Fibroblast of the aortic adventitia (primary cell): Measurements from ENCODE around the gene VSTM5. TPM values are rescaled to one million over a fixed set of nuclear protein-coding genes. Genes with fewer than 3 reads are reported as not detected.
"Not testable (repeated sequence)": the region's sequence is repeated elsewhere in the genome, so short reads cannot be mapped to it uniquely, and the experiment has no call there.

Experiments
- DNase-seq: peaks from one replicate; pipeline ENCODE4 v3.0.0-alpha.2; 2010; ENCODE audit warnings: low read depth
- H3K4me3 ChIP-seq: 2 replicates; pipeline ENCODE4 v1.5.1; 2011; ENCODE audit warnings: low read depth, mild to moderate bottlenecking, control low read depth, low read length, moderate library complexity
- CTCF ChIP-seq: IDR thresholded peaks from 2 replicates; pipeline ENCODE4 v1.5.1; 2011; ENCODE audit warnings: mild to moderate bottlenecking, low read length, control low read depth, inconsistent platforms; ENCODE audit not compliant: insufficient read depth
- total RNA-seq: library from RNA; depleted of rRNA; stranded (reverse); fragments of >200 nt; gene quantifications from 2 replicates; pipeline ENCODE4 v1.2.3, GENCODE V29; 2012; ENCODE audit warnings: low replicate concordance

Gene VSTM5
- total RNA-seq, 1 donor: 0.18 TPM

GRCh38 chr11:93783765-93784144 lies 66.7 kb downstream of the VSTM5 start:
- peak overlapping the region; percentile 97 for H3K4me3 ChIP-seq
- no peak for DNase-seq
- TF ChIP-seq CTCF: no peak

- peak overlapping the region; percentile 97 for H3K4me3 ChIP-seq
- DNase-seq: no peak
- TF ChIP-seq CTCF: no peak
Observed at GRCh38 chr11:93783362-93783761, 67.1 kb downstream of the VSTM5 start.

GRCh38 chr11:93775289-93775688 lies 75.1 kb downstream of the VSTM5 start:
- no peak overlapping the region for H3K4me3 ChIP-seq
- DNase-seq: no peak
- peak; percentile 17 for TF ChIP-seq CTCF

GRCh38 chr11:93774560-93774959 lies 75.9 kb downstream of the VSTM5 start:
- not testable (repeated sequence) for DNase-seq, H3K4me3 ChIP-seq

- no peak overlapping the region for H3K4me3 ChIP-seq
- no peak for TF ChIP-seq CTCF
- DNase-seq: no peak
Observed at GRCh38 chr11:93773601-93774200, 76.7 kb downstream of the VSTM5 start.

- DNase-seq: no peak
- no peak overlapping the region for H3K4me3 ChIP-seq
- TF ChIP-seq CTCF: no peak
Observed at GRCh38 chr11:93773045-93773477, 77.4 kb downstream of the VSTM5 start.

GRCh38 chr11:93772123-93772522 lies 78.3 kb downstream of the VSTM5 start:
- H3K4me3 ChIP-seq: no peak overlapping the region
- no peak for TF ChIP-seq CTCF
- no peak for DNase-seq
